ENCODE results near the gene REELD1.
A peak's percentile ranks its signal among the peaks of the same experiment; 100 is the strongest.

REELD1 gene

GRCh38 chr4:146271466-146271865 is 57.1 kb downstream of the REELD1 start:
- Mint-ChIP-seq H3K36me3 (peaks cover 10% of the 10 kb centered on the region), H3K9me3 (no peaks in the 10 kb centered on the region), H3K4me1 (peaks cover 10% of the 10 kb centered on the region), H3K27me3 (no peaks in the 10 kb centered on the region), H3K27ac (no peak overlapping the region), H3K4me3 (no peak overlapping the region)
- no peak for ATAC-seq

GRCh38 chr4:146273204-146273901 is 59.0 kb downstream of the REELD1 start:
- H3K36me3 Mint-ChIP-seq = peaks cover 10% of the 10 kb centered on the region
- peak; percentile 86 for ATAC-seq
- no peaks in the 10 kb centered on the region for H3K27me3 Mint-ChIP-seq
- H3K27ac Mint-ChIP-seq = no peak overlapping the region
- peaks cover 10% of the 10 kb centered on the region for H3K4me1 Mint-ChIP-seq
- H3K9me3 Mint-ChIP-seq = no peaks in the 10 kb centered on the region
- no peak overlapping the region for H3K4me3 Mint-ChIP-seq

- H3K9me3 Mint-ChIP-seq = no peaks in the 10 kb centered on the region
- no peaks in the 10 kb centered on the region for H3K27me3 Mint-ChIP-seq
- peaks cover 17% of the 10 kb centered on the region for H3K36me3 Mint-ChIP-seq
- H3K4me1 Mint-ChIP-seq = peaks cover 10% of the 10 kb centered on the region
- no peak for ATAC-seq
- no peak overlapping the region for H3K4me3 Mint-ChIP-seq
- no peak overlapping the region for H3K27ac Mint-ChIP-seq
Measured at GRCh38 chr4:146274774-146275173, 60.4 kb downstream of the REELD1 start.

- Mint-ChIP-seq H3K4me3 (no peak overlapping the region), H3K4me1 (peaks cover 10% of the 10 kb centered on the region), H3K27ac (no peak overlapping the region), H3K27me3 (no peaks in the 10 kb centered on the region), H3K36me3 (peaks cover 19% of the 10 kb centered on the region), H3K9me3 (no peaks in the 10 kb centered on the region)
- no peak for ATAC-seq
Measured at GRCh38 chr4:146275370-146275769, 61.0 kb downstream of the REELD1 start.

- H3K4me1 Mint-ChIP-seq = no peaks in the 10 kb centered on the region
- no peaks in the 10 kb centered on the region for H3K27me3 Mint-ChIP-seq
- H3K4me3 Mint-ChIP-seq = no peak overlapping the region
- H3K36me3 Mint-ChIP-seq = peaks cover 14% of the 10 kb centered on the region
- no peak overlapping the region for H3K27ac Mint-ChIP-seq
- no peaks in the 10 kb centered on the region for H3K9me3 Mint-ChIP-seq
- no peak for ATAC-seq
Measured at GRCh38 chr4:146278986-146279385, 64.6 kb downstream of the REELD1 start.
